HG03196 (cell line): ENCODE data around the gene UPK3BL2.
"Not testable (repeated sequence)": the region's sequence is repeated elsewhere in the genome, so short reads cannot be mapped to it uniquely, and the experiment has no call there.

Experiments used
- ATAC-seq: cut with Tn5 transposase; IDR thresholded peaks from one replicate; pipeline ENCODE4 v1.9.1; 2021; ENCODE audit not compliant: unreplicated experiment

The UPK3BL2 gene

GRCh38 chr7:102532127-102532526 lies 11.4 kb downstream of the UPK3BL2 start:
- not testable (repeated sequence) for ATAC-seq

GRCh38 chr7:102531583-102531982 lies 11.9 kb downstream of the UPK3BL2 start:
- ATAC-seq, result not testable (repeated sequence)

GRCh38 chr7:102527822-102528793 lies 15.4 kb downstream of the UPK3BL2 start:
- not testable (repeated sequence) for ATAC-seq

GRCh38 chr7:102527182-102527581 lies 16.3 kb downstream of the UPK3BL2 start:
- not testable (repeated sequence) for ATAC-seq

- not testable (repeated sequence) for ATAC-seq
Measured at GRCh38 chr7:102524803-102525202, 18.7 kb downstream of the UPK3BL2 start.

GRCh38 chr7:102520797-102521196 lies 22.7 kb downstream of the UPK3BL2 start:
- not testable (repeated sequence) for ATAC-seq

- ATAC-seq, result peak; percentile 60
Measured at GRCh38 chr7:102517550-102518147, 25.8 kb downstream of the UPK3BL2 start, which contains the start of gene RASA4B. RASA4B (minus strand) TSS chr7:102517777; CDS start chr7:102517710, 67 bp downstream.

GRCh38 chr7:102516951-102517350 lies 26.5 kb downstream of the UPK3BL2 start:
- not testable (repeated sequence) for ATAC-seq

GRCh38 chr7:102515889-102516288 lies 27.6 kb downstream of the UPK3BL2 start:
- ATAC-seq, result not testable (repeated sequence)

- peak; percentile 52 for ATAC-seq
Measured at GRCh38 chr7:102514881-102515721, 28.4 kb downstream of the UPK3BL2 start.

- ATAC-seq, result not testable (repeated sequence)
Measured at GRCh38 chr7:102512642-102513221, 30.8 kb downstream of the UPK3BL2 start.

- ATAC-seq, result peak; percentile 29
Measured at GRCh38 chr7:102511860-102512522, 31.5 kb downstream of the UPK3BL2 start.

GRCh38 chr7:102510575-102510974 lies 32.9 kb downstream of the UPK3BL2 start:
- not testable (repeated sequence) for ATAC-seq

GRCh38 chr7:102507410-102508088 lies 35.9 kb downstream of the UPK3BL2 start:
- not testable (repeated sequence) for ATAC-seq

- not testable (repeated sequence) for ATAC-seq
Measured at GRCh38 chr7:102505298-102506185, 38.0 kb downstream of the UPK3BL2 start.

- ATAC-seq, result not testable (repeated sequence)
Measured at GRCh38 chr7:102503141-102503540, 40.4 kb downstream of the UPK3BL2 start.

- not testable (repeated sequence) for ATAC-seq
Measured at GRCh38 chr7:102498321-102498720, 45.2 kb downstream of the UPK3BL2 start.

GRCh38 chr7:102497308-102497707 lies 46.2 kb downstream of the UPK3BL2 start:
- not testable (repeated sequence) for ATAC-seq
